ENCODE data around the gene SORCS2.

DNA sequence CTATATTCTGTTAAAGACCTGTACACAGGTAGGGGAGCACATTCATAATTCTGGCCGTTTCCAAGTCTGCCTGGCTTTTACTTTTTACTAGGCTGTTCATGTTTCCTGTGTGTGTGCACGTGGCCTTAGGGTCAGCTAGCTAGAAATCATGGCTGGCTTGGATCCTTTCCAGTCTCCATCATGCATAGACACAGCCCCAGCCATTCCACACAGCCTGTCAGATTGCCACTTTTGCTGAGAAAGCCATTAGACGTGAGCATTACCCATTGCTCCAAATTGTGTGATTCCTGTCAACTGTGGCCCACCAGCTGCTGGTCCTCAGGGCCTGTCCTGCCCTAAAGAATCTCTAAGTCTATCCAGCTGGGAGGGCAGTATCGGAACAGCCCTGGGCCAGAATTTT is 11.4 kb upstream of the SORCS2 start:
- TF ChIP-seq, protein P1, sequence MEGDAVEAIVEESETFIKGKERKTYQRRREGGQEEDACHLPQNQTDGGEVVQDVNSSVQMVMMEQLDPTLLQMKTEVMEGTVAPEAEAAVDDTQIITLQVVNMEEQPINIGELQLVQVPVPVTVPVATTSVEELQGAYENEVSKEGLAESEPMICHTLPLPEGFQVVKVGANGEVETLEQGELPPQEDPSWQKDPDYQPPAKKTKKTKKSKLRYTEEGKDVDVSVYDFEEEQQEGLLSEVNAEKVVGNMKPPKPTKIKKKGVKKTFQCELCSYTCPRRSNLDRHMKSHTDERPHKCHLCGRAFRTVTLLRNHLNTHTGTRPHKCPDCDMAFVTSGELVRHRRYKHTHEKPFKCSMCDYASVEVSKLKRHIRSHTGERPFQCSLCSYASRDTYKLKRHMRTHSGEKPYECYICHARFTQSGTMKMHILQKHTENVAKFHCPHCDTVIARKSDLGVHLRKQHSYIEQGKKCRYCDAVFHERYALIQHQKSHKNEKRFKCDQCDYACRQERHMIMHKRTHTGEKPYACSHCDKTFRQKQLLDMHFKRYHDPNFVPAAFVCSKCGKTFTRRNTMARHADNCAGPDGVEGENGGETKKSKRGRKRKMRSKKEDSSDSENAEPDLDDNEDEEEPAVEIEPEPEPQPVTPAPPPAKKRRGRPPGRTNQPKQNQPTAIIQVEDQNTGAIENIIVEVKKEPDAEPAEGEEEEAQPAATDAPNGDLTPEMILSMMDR (IDR thresholded peaks at IDR 0.05; ENCODE audit: low read length): no peak
- no peak for TF ChIP-seq EZH2 (IDR thresholded peaks at IDR 0.05; ENCODE audit: borderline replicate concordance, low read length)

Data from OCI-LY1 (cell line).